ENCODE measurements around the gene ITGA4. TPM values are rescaled to one million over a fixed set of nuclear protein-coding genes. Genes with fewer than 3 reads are reported as not detected.

ITGA4 gene
- total RNA-seq, 4 donors from 2014 or later: 0.51 to 112 (median 4.5) TPM

GRCh38 chr2:181463588-181463987 lies 6.4 kb downstream of the ITGA4 start:
- Histone ChIP-seq H3K27me3 (no peaks in the 10 kb centered on the region), H3K4me1 (no peaks in the 10 kb centered on the region), H3K9me3 (no peaks in the 10 kb centered on the region), H3K4me3 (no peak overlapping the region), H3K36me3 (no peaks in the 10 kb centered on the region), H3K27ac (no peak overlapping the region)
- intact Hi-C loops (cut with DNase I; ENCODE audit: low total_unique reads): no loop called here
- no peak for DNase-seq
- TF ChIP-seq, protein P1, sequence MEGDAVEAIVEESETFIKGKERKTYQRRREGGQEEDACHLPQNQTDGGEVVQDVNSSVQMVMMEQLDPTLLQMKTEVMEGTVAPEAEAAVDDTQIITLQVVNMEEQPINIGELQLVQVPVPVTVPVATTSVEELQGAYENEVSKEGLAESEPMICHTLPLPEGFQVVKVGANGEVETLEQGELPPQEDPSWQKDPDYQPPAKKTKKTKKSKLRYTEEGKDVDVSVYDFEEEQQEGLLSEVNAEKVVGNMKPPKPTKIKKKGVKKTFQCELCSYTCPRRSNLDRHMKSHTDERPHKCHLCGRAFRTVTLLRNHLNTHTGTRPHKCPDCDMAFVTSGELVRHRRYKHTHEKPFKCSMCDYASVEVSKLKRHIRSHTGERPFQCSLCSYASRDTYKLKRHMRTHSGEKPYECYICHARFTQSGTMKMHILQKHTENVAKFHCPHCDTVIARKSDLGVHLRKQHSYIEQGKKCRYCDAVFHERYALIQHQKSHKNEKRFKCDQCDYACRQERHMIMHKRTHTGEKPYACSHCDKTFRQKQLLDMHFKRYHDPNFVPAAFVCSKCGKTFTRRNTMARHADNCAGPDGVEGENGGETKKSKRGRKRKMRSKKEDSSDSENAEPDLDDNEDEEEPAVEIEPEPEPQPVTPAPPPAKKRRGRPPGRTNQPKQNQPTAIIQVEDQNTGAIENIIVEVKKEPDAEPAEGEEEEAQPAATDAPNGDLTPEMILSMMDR (IDR thresholded peaks at IDR 0.05): no peak
- no peak for TF ChIP-seq POLR2A (IDR thresholded peaks at IDR 0.05)

DNA sequence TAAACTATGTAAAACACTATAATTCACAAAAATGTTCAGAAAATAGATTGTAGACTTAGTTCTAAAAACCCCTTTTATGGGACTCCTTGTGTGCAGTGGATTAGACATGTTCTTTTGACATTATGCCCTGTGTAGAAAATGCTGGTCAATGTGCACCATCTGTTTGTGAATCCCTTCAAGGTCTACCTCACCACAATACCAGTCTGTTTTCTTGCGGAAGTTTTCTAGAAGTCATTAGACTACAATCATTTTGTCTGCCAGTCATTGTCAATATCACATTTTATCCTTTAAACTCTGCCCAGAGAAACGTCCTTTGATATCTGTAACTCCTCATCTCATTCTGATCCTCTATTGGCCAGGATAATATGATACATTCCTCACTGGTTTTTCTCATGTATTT lies 7.8 kb downstream of the ITGA4 start:
- intact Hi-C loops (cut with DNase I; ENCODE audit: low total_unique reads): no loop called here
- TF ChIP-seq, protein P1 (IDR thresholded peaks at IDR 0.05): no peak
- no peak for TF ChIP-seq POLR2A (IDR thresholded peaks at IDR 0.05)
- Histone ChIP-seq H3K27me3 (no peaks in the 10 kb centered on the region), H3K36me3 (no peaks in the 10 kb centered on the region), H3K27ac (no peak overlapping the region), H3K4me1 (no peaks in the 10 kb centered on the region), H3K4me3 (no peak overlapping the region), H3K9me3 (no peaks in the 10 kb centered on the region)
- DNase-seq: no peak

GRCh38 chr2:181465676-181466375 lies 8.6 kb downstream of the ITGA4 start:
- intact Hi-C loops (cut with DNase I; ENCODE audit: low total_unique reads): no loop called here
- Histone ChIP-seq H3K9me3 (no peaks in the 10 kb centered on the region), H3K4me3 (no peak overlapping the region), H3K27ac (no peak overlapping the region), H3K4me1 (no peaks in the 10 kb centered on the region), H3K36me3 (no peaks in the 10 kb centered on the region), H3K27me3 (no peaks in the 10 kb centered on the region)
- no peak for TF ChIP-seq POLR2A (IDR thresholded peaks at IDR 0.05)
- TF ChIP-seq, protein P1 (IDR thresholded peaks at IDR 0.05): no peak
- no peak for DNase-seq

GRCh38 chr2:181466661-181467576 lies 9.7 kb downstream of the ITGA4 start:
- no peaks in the 10 kb centered on the region for H3K9me3 ChIP-seq
- H3K27ac ChIP-seq: no peak overlapping the region
- intact Hi-C loops (cut with DNase I; ENCODE audit: low total_unique reads): no loop called here
- H3K4me1 ChIP-seq: no peaks in the 10 kb centered on the region
- no peak overlapping the region for H3K4me3 ChIP-seq
- no peaks in the 10 kb centered on the region for H3K27me3 ChIP-seq
- H3K36me3 ChIP-seq: no peaks in the 10 kb centered on the region
- DNase-seq: peak; percentile 22 to 23
- no peak for TF ChIP-seq POLR2A (IDR thresholded peaks at IDR 0.05)
- TF ChIP-seq, protein P1 (IDR thresholded peaks at IDR 0.05): peak; percentile 32 to 56 (median 36)

Measured in uterus (tissue), 4 donors.